DOHH2 (cell line): Measurements from ENCODE around the gene BFSP1.

Experiments
- H3F3A ChIP-seq: fragments of 200-600 bp; sonication (generic), shearing (Covaris generic); 2 replicates; pipeline ENCODE4 v1.6.0; 2016; ENCODE audit warnings: antibody characterized with exemption, mild to moderate bottlenecking; ENCODE audit not compliant: control insufficient read depth, insufficient read depth
- H3K27ac ChIP-seq: fragments of 200-600 bp; sonication (generic); 2 replicates; pipeline ENCODE4 v1.5.1; 2014; ENCODE audit warnings: low read depth, mild to moderate bottlenecking, low read length, moderate library complexity
- H3K27me3 ChIP-seq: fragments of 200-600 bp; sonication (generic); 2 replicates; pipeline ENCODE4 v1.6.1; 2014; ENCODE audit warnings: mild to moderate bottlenecking, low read length, mixed read lengths; ENCODE audit not compliant: control insufficient read depth
- H3K36me3 ChIP-seq: fragments of 200-600 bp; sonication (generic); 2 replicates; pipeline ENCODE4 v1.6.1; 2014; ENCODE audit warnings: mild to moderate bottlenecking, low read length, moderate library complexity, mixed read lengths; ENCODE audit not compliant: control insufficient read depth
- H3K4me1 ChIP-seq: fragments of 200-600 bp; sonication (generic); 2 replicates; pipeline ENCODE4 v1.6.1; 2014; ENCODE audit warnings: mild to moderate bottlenecking, low read length, mixed read lengths; ENCODE audit not compliant: control insufficient read depth
- H3K4me2 ChIP-seq: fragments of 200-600 bp; sonication (generic); 2 replicates; pipeline ENCODE4 v1.6.0; 2014; ENCODE audit warnings: mild to moderate bottlenecking, low read length, moderate library complexity
- H3K4me3 ChIP-seq: fragments of 200-600 bp; sonication (generic); 2 replicates; pipeline ENCODE4 v1.5.1; 2014; ENCODE audit warnings: mild to moderate bottlenecking, low read length, mixed read lengths
- H3K79me2 ChIP-seq: fragments of 200-600 bp; sonication (generic); 2 replicates; pipeline ENCODE4 v1.6.1; 2014; ENCODE audit warnings: mild to moderate bottlenecking, low read length, mixed read lengths; ENCODE audit not compliant: control insufficient read depth
- H3K9me2 ChIP-seq: fragments of 200-600 bp; sonication (generic); replicated peaks from 2 replicates; pipeline ENCODE4 v1.6.1; 2014; ENCODE audit warnings: mild to moderate bottlenecking, low read length, mixed read lengths; ENCODE audit not compliant: control insufficient read depth
- H3K9me3 ChIP-seq: fragments of 200-600 bp; sonication (generic); 2 replicates; pipeline ENCODE4 v1.6.1; 2014; ENCODE audit warnings: antibody characterized with exemption, low read length, mixed read lengths; ENCODE audit not compliant: control insufficient read depth, insufficient read depth
- H4K20me1 ChIP-seq: fragments of 200-600 bp; sonication (generic); 2 replicates; pipeline ENCODE4 v1.6.0; 2014; ENCODE audit warnings: low read depth, mild to moderate bottlenecking, antibody characterized with exemption, low read length, moderate library complexity; ENCODE audit not compliant: control insufficient read depth, insufficient read depth
- CTCF ChIP-seq: fragments of 200-600 bp; sonication (generic); IDR thresholded peaks from one replicate; pipeline ENCODE4 v1.5.1; 2014; ENCODE audit warnings: antibody characterized with exemption, mild to moderate bottlenecking, low read depth, low read length; ENCODE audit not compliant: poor library complexity, severe bottlenecking
- EZH2phosphoT487 ChIP-seq: fragments of 200-600 bp; sonication (generic); IDR thresholded peaks from 2 replicates; pipeline ENCODE4 v1.6.1; 2017; ENCODE audit warnings: borderline replicate concordance, mild to moderate bottlenecking, antibody characterized with exemption, low read length, moderate library complexity, mixed read lengths

The BFSP1 gene

GRCh38 chr20:17576215-17576614 is 45.0 kb upstream of the BFSP1 start:
- no peaks in the 10 kb centered on the region for H4K20me1 ChIP-seq

DNA sequence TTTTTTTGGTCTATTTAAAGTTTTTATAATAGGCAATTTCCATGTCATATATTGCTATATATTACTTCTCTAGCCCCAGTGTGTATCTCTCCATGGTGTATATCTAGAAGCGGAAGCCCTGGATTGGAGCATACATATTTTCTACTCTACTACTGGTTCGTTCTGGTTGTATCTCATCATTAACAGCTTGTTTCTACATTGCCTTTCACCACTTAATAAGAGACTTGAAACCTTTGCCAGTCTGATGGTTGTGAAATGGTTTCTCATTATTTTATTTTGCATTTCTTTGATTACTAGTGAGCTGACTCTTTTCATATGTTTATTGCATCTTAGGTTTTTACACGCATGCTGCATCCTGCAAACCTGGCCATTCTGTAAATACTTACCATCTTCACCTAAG is 42.3 kb upstream of the BFSP1 start:
- Histone ChIP-seq H3K4me1 (peaks cover 24% of the 10 kb centered on the region), H4K20me1 (no peaks in the 10 kb centered on the region)

More at GRCh38 chr20:17576215-17576614, 45.0 kb upstream of the BFSP1 start:
- TF ChIP-seq EZH2phosphoT487 (no peak), CTCF (no peak)
- Histone ChIP-seq H3F3A (no peaks in the 10 kb centered on the region), H3K4me1 (peaks cover 14% of the 10 kb centered on the region), H3K9me3 (no peaks in the 10 kb centered on the region), H3K36me3 (no peaks in the 10 kb centered on the region), H3K9me2 (no peaks in the 10 kb centered on the region), H3K4me2 (no peak overlapping the region), H3K27me3 (no peaks in the 10 kb centered on the region), H3K4me3 (no peak overlapping the region), H3K27ac (no peak overlapping the region), H3K79me2 (peaks cover 40% of the 10 kb centered on the region)

GRCh38 chr20:17572034-17572638 is 41.0 kb upstream of the BFSP1 start:
- Histone ChIP-seq H3K4me1 (peaks cover 24% of the 10 kb centered on the region), H3K36me3 (no peaks in the 10 kb centered on the region; the same call in 1 of the 2 replicates), H3K9me2 (no peaks in the 10 kb centered on the region), H3K9me3 (no peaks in the 10 kb centered on the region), H3K4me3 (peak overlapping the region; percentile 33), H3K4me2 (peak overlapping the region; percentile 84), H3K79me2 (peaks cover 48% of the 10 kb centered on the region), H3K27ac (no peak overlapping the region), H3K27me3 (peaks cover 9% of the 10 kb centered on the region), H3F3A (peaks cover 5% of the 10 kb centered on the region; the same call in 1 of the 2 replicates), H4K20me1 (no peaks in the 10 kb centered on the region)
- TF ChIP-seq CTCF (no peak), EZH2phosphoT487 (no peak)

More for the DNA sequence above, 42.3 kb upstream of the BFSP1 start:
- Histone ChIP-seq H3K4me2 (no peak overlapping the region), H3F3A (peaks cover 4% of the 10 kb centered on the region; the same call in 1 of the 2 replicates), H3K36me3 (no peaks in the 10 kb centered on the region; the same call in 1 of the 2 replicates), H3K9me3 (no peaks in the 10 kb centered on the region), H3K27ac (no peak overlapping the region), H3K27me3 (peaks cover 7% of the 10 kb centered on the region), H3K9me2 (no peaks in the 10 kb centered on the region), H3K4me3 (no peak overlapping the region), H3K79me2 (peaks cover 51% of the 10 kb centered on the region)
- TF ChIP-seq EZH2phosphoT487 = no peak
- no peak for TF ChIP-seq CTCF
